ENCODE data around the gene KIRREL2. TPM values are rescaled to one million over a fixed set of nuclear protein-coding genes. Genes with fewer than 3 reads are reported as not detected.

Gene KIRREL2
- total RNA-seq, 1 donor from 2014 or later = not detected

GRCh38 chr19:35843676-35844481 is 12.8 kb upstream of the KIRREL2 start:
- intact Hi-C loops (cut with DNase I) = no loop called here
- no peak for DNase-seq (ENCODE audit: low spot score)

- DNase-seq (ENCODE audit: low spot score) = no peak
- intact Hi-C loops (cut with DNase I) = no loop called here
Observed at GRCh38 chr19:35844482-35845214, 12.1 kb upstream of the KIRREL2 start.

- no peak for DNase-seq (ENCODE audit: low spot score)
- intact Hi-C loops (cut with DNase I) = no loop called here
Observed at GRCh38 chr19:35845215-35846037, 11.3 kb upstream of the KIRREL2 start.

GRCh38 chr19:35846038-35846668 is 10.6 kb upstream of the KIRREL2 start:
- intact Hi-C loops (cut with DNase I) = no loop called here
- DNase-seq (ENCODE audit: low spot score) = no peak

GRCh38 chr19:35847911-35848310 is 8.8 kb upstream of the KIRREL2 start:
- no peak for DNase-seq (ENCODE audit: low spot score)
- intact Hi-C loops (cut with DNase I) = no loop called here

- no peak for DNase-seq (ENCODE audit: low spot score)
- intact Hi-C loops (cut with DNase I) = no loop called here
Observed at GRCh38 chr19:35848486-35848885, 8.2 kb upstream of the KIRREL2 start.

- intact Hi-C loops (cut with DNase I) = no loop called here
Observed at GRCh38 chr19:35848919-35849505, 7.7 kb upstream of the KIRREL2 start.

GRCh38 chr19:35851213-35852028 is 5.3 kb upstream of the KIRREL2 start:
- intact Hi-C loops (cut with DNase I) = no loop called here
- DNase-seq (ENCODE audit: low spot score) = no peak

More at GRCh38 chr19:35848919-35849505, 7.7 kb upstream of the KIRREL2 start:
- no peak for DNase-seq (ENCODE audit: low spot score)

GRCh38 chr19:35852029-35852780 is 4.5 kb upstream of the KIRREL2 start, which contains the start of gene NPHS1:
NPHS1 (minus strand) TSS chr19:35852504; CDS start chr19:35851837, 667 bp downstream.
- intact Hi-C loops (cut with DNase I) = no loop called here
- DNase-seq (ENCODE audit: low spot score) = no peak

- intact Hi-C loops (cut with DNase I) = no loop called here
- no peak for DNase-seq (ENCODE audit: low spot score)
Observed at GRCh38 chr19:35853038-35853756, 3.5 kb upstream of the KIRREL2 start.

- DNase-seq (ENCODE audit: low spot score) = no peak
- intact Hi-C loops (cut with DNase I) = no loop called here
Observed at GRCh38 chr19:35858311-35858710, 1.6 kb downstream of the KIRREL2 start.

- no peak for DNase-seq (ENCODE audit: low spot score)
- intact Hi-C loops (cut with DNase I) = no loop called here
Observed at GRCh38 chr19:35859414-35859813, 2.7 kb downstream of the KIRREL2 start.

GRCh38 chr19:35860436-35860817 is 3.7 kb downstream of the KIRREL2 start:
- DNase-seq (ENCODE audit: low spot score) = no peak
- intact Hi-C loops (cut with DNase I) = loop anchor here (10.0 kb wide), 1 partner anchor 86 kb away; the partner anchor contains the start of gene ARHGAP33

GRCh38 chr19:35860818-35861639 is 4.3 kb downstream of the KIRREL2 start:
- DNase-seq (ENCODE audit: low spot score) = no peak
- intact Hi-C loops (cut with DNase I) = loop anchor here (10.0 kb wide), 1 partner anchor 86 kb away; the partner anchor contains the start of gene ARHGAP33

- intact Hi-C loops (cut with DNase I) = loop anchor here (10.0 kb wide), 1 partner anchor 87 kb away; the partner anchor contains the start of gene ARHGAP33
- DNase-seq (ENCODE audit: low spot score) = no peak
Observed at GRCh38 chr19:35861640-35862160, 5.0 kb downstream of the KIRREL2 start.

- intact Hi-C loops (cut with DNase I) = loop anchor here (10.0 kb wide), 1 partner anchor 88 kb away; the partner anchor contains the start of gene ARHGAP33
- no peak for DNase-seq (ENCODE audit: low spot score)
Observed at GRCh38 chr19:35862528-35862927, 5.8 kb downstream of the KIRREL2 start.

Measured in cardiac septum (tissue), 1 donor.